Calu3 (cell line): ENCODE data around the gene TAF11L14. TPM values are rescaled to one million over a fixed set of nuclear protein-coding genes. Genes with fewer than 3 reads are reported as not detected.

Source experiments
- BruUV-seq: library from RNA; stranded (reverse); fragments of 400-500 nt; replicated peaks from 2 replicates; lab custom pipeline; 2021; lab: Mats Ljungman, UMichigan
- CTCF ChIA-PET: fragments of 300-600 bp; sonication (Branson Sonifier 250); formaldehyde crosslinking; loops from one replicate; lab custom pipeline; 2022; ENCODE audit warnings: antibody characterized with exemption; lab: Charles Lee
- DNase-seq: peaks from one replicate; pipeline ENCODE4 v3.0.0; 2022
- H3K27ac Mint-ChIP-seq: one replicate; pipeline ENCODE4 v1.8.0; 2022; ENCODE audit warnings: mixed read lengths; ENCODE audit not compliant: unreplicated experiment
- H3K27me3 Mint-ChIP-seq: one replicate; pipeline ENCODE4 v1.8.0; 2022; ENCODE audit warnings: mixed read lengths; ENCODE audit not compliant: unreplicated experiment
- H3K36me3 Mint-ChIP-seq: one replicate; pipeline ENCODE4 v1.8.0; 2022; ENCODE audit warnings: mild to moderate bottlenecking, moderate library complexity, mixed read lengths; ENCODE audit not compliant: insufficient read depth, unreplicated experiment
- H3K4me1 Mint-ChIP-seq: one replicate; pipeline ENCODE4 v1.8.0; 2022; ENCODE audit warnings: mild to moderate bottlenecking, low read depth, mixed read lengths; ENCODE audit not compliant: unreplicated experiment
- H3K4me3 Mint-ChIP-seq: one replicate; pipeline ENCODE4 v1.8.0; 2022; ENCODE audit warnings: mild to moderate bottlenecking, low read depth, moderate library complexity, mixed read lengths; ENCODE audit not compliant: unreplicated experiment
- H3K9me3 Mint-ChIP-seq: one replicate; pipeline ENCODE4 v1.8.0; 2022; ENCODE audit warnings: low read depth, mixed read lengths; ENCODE audit not compliant: unreplicated experiment
- intact Hi-C: fragments of 100-400 bp; cut with micrococcal nuclease; formaldehyde crosslinking; loops from one replicate; pipeline ENCODE4 v1.10.0; 2022; ENCODE audit not compliant: unreplicated experiment
- total RNA-seq: library from RNA; stranded (reverse); gene quantifications from 2 replicates; pipeline ENCODE4 v1.2.3, GENCODE V29; 2022
- TF ChIP-seq, protein P1 (sequence below): fragments of 200-600 bp; IDR thresholded peaks from one replicate; pipeline ENCODE4 v1.8.0; 2022; ENCODE audit warnings: antibody characterized with exemption; ENCODE audit not compliant: unreplicated experiment

The TAF11L14 gene
- total RNA-seq, 1 experiment from 2014 or later = not detected

DNA sequence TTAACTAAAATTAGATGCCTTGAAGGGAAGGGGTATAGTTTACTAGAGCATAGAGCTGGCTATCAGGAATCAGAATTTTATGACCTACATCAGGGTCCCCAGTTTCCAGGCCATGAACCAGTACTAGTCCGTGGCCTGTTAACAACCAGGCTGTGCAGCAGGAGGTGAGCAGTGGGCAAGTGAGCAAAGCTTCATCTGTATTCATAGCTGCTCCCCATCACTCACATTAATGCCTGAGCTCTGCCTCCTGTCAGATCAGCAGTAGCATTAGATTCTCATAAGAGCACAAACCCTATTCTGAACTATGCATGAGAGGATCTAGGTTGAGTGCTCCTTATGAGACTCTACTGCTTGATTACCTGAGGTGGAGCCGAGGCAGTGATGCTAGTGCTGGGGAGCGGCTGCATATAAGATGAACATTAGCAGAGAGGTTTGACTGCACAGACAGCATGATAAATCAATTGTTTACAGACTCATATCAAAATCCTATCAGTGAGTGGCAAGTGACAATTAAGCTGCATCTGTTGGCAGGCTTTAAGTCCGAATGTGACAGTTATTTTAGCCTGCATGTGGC lies 44.6 kb downstream of the TAF11L14 start:
- TF ChIP-seq, protein P1, sequence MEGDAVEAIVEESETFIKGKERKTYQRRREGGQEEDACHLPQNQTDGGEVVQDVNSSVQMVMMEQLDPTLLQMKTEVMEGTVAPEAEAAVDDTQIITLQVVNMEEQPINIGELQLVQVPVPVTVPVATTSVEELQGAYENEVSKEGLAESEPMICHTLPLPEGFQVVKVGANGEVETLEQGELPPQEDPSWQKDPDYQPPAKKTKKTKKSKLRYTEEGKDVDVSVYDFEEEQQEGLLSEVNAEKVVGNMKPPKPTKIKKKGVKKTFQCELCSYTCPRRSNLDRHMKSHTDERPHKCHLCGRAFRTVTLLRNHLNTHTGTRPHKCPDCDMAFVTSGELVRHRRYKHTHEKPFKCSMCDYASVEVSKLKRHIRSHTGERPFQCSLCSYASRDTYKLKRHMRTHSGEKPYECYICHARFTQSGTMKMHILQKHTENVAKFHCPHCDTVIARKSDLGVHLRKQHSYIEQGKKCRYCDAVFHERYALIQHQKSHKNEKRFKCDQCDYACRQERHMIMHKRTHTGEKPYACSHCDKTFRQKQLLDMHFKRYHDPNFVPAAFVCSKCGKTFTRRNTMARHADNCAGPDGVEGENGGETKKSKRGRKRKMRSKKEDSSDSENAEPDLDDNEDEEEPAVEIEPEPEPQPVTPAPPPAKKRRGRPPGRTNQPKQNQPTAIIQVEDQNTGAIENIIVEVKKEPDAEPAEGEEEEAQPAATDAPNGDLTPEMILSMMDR = no peak
- H3K27ac Mint-ChIP-seq = no peak overlapping the region
- peaks cover 3% of the 10 kb centered on the region for H3K9me3 Mint-ChIP-seq
- intact Hi-C loops = no loop called here
- CTCF ChIA-PET = no interaction called here
- no peak overlapping the region for H3K4me3 Mint-ChIP-seq
- no peaks in the 10 kb centered on the region for H3K4me1 Mint-ChIP-seq
- no peaks in the 10 kb centered on the region for H3K36me3 Mint-ChIP-seq
- no TSS peak for BruUV-seq
- H3K27me3 Mint-ChIP-seq = no peaks in the 10 kb centered on the region
- DNase-seq = no peak

GRCh38 chr5:17679597-17680203 lies 45.4 kb downstream of the TAF11L14 start:
- DNase-seq = no peak
- no peaks in the 10 kb centered on the region for H3K36me3 Mint-ChIP-seq
- no TSS peak for BruUV-seq
- TF ChIP-seq, protein P1 = no peak
- H3K27ac Mint-ChIP-seq = no peak overlapping the region
- no peak overlapping the region for H3K4me3 Mint-ChIP-seq
- peaks cover 3% of the 10 kb centered on the region for H3K9me3 Mint-ChIP-seq
- no peaks in the 10 kb centered on the region for H3K27me3 Mint-ChIP-seq
- H3K4me1 Mint-ChIP-seq = no peaks in the 10 kb centered on the region
- CTCF ChIA-PET = no interaction called here
- intact Hi-C loops = no loop called here

GRCh38 chr5:17680737-17681136 lies 46.5 kb downstream of the TAF11L14 start:
- no peak for DNase-seq
- no peaks in the 10 kb centered on the region for H3K27me3 Mint-ChIP-seq
- H3K36me3 Mint-ChIP-seq = no peaks in the 10 kb centered on the region
- peaks cover 3% of the 10 kb centered on the region for H3K9me3 Mint-ChIP-seq
- TF ChIP-seq, protein P1 = no peak
- no TSS peak for BruUV-seq
- CTCF ChIA-PET = no interaction called here
- H3K27ac Mint-ChIP-seq = no peak overlapping the region
- intact Hi-C loops = no loop called here
- no peaks in the 10 kb centered on the region for H3K4me1 Mint-ChIP-seq
- H3K4me3 Mint-ChIP-seq = no peak overlapping the region

Other genes with a start within 250 kb of the TAF11L14 start
- gene TAF11L2, start 136.2 kb upstream of the TAF11L14 start, total RNA-seq = not detected in 2 replicates
- gene TAF11L3, start 116.1 kb upstream of the TAF11L14 start, total RNA-seq = not detected in 2 replicates
- not detected in 2 replicates for gene TAF11L4, start 112.7 kb upstream of the TAF11L14 start, total RNA-seq
- not detected in 2 replicates for gene TAF11L5, start 109.2 kb upstream of the TAF11L14 start, total RNA-seq
- gene TAF11L6, start 105.8 kb upstream of the TAF11L14 start, total RNA-seq = not detected in 2 replicates
- not detected in 2 replicates for gene TAF11L7, start 48.7 kb upstream of the TAF11L14 start, total RNA-seq
- not detected in 2 replicates for gene TAF11L8, start 43.5 kb upstream of the TAF11L14 start, total RNA-seq
- gene TAF11L9, start 40.1 kb upstream of the TAF11L14 start, total RNA-seq = not detected in 2 replicates
- gene TAF11L10, start 36.6 kb upstream of the TAF11L14 start, total RNA-seq = not detected in 2 replicates
- not detected in 2 replicates for gene TAF11L11, start 30.3 kb upstream of the TAF11L14 start, total RNA-seq
- gene TAF11L12, start 24.1 kb upstream of the TAF11L14 start, total RNA-seq = not detected in 2 replicates
- not detected in 2 replicates for gene TAF11L13, start 2.4 kb upstream of the TAF11L14 start, total RNA-seq